GM12878 (cell line): Measurements from ENCODE around the gene AKNA. TPM values are rescaled to one million over a fixed set of nuclear protein-coding genes. Genes with fewer than 3 reads are reported as not detected.

ENCODE experiments used
- ATAC-seq: fragments of 200-7000 bp; cut with Tn5 transposase; 3 replicates; pipeline ENCODE4 v1.9.1; 2020; ENCODE audit warnings: mild to moderate bottlenecking, moderate library complexity
- BruUV-seq: library from RNA; stranded (reverse); fragments of 400-500 nt; replicated peaks from 2 replicates; lab custom pipeline; 2021; lab: Mats Ljungman, UMichigan
- CTCF ChIA-PET: fragments of 300-600 bp; sonication (Branson Sonifier 250); formaldehyde crosslinking; extraction: SDS; loops from one replicate; lab custom pipeline; 2021; ENCODE audit warnings: inconsistent platforms; lab: Yijun Ruan, JAX
- POLR2A ChIA-PET: fragments of 350-600 bp; formaldehyde crosslinking; extraction: SDS; loops from one replicate; lab custom pipeline; 2021; ENCODE audit warnings: inconsistent platforms; lab: Charles Lee
- RAD21 ChIA-PET: fragments of 300-600 bp; sonication (Branson Sonifier 250); formaldehyde crosslinking; loops from one replicate; lab custom pipeline; 2023; ENCODE audit warnings: antibody characterized with exemption; ENCODE audit not compliant: unreplicated experiment; lab: Charles Lee
- SMC1A ChIA-PET: fragments of 300-600 bp; sonication (Branson Sonifier 250); formaldehyde crosslinking; loops from one replicate; lab custom pipeline; 2023; ENCODE audit not compliant: unreplicated experiment, uncharacterized antibody; lab: Charles Lee
- DNase-seq: peaks from one replicate; pipeline ENCODE4 v3.0.0-alpha.2; 2011; ENCODE audit warnings: low read depth, low spot score
- FAIRE-seq: peaks from 3 replicates; lab custom pipeline; 2011; peaks lifted over from hg19 to GRCh38; lab: Jason Lieb, UNC
- H2AFZ ChIP-seq: 2 replicates; pipeline ENCODE4 v1.6.0; 2011; ENCODE audit warnings: low read depth, low read length, control low read depth; ENCODE audit not compliant: control insufficient read depth
- H3K27ac ChIP-seq: 2 replicates; pipeline ENCODE4 v1.5.1; 2011; ENCODE audit warnings: control low read depth; ENCODE audit not compliant: control insufficient read depth, insufficient read depth
- H3K27me3 ChIP-seq, 2 experiments: replicated peaks in 1 of 2; 2 replicates each; pipeline versions ENCODE4 v1.6.0 to v1.6.1; 2011; ENCODE audit warnings: low read length in 1 of 2; ENCODE audit not compliant: control insufficient read depth in 2 of 2, insufficient read depth in 2 of 2
- H3K36me3 ChIP-seq, 2 experiments: 2 replicates each; pipeline ENCODE4 v1.5.1; 2011; ENCODE audit warnings: low read length in 1 of 2; ENCODE audit not compliant: control insufficient read depth in 2 of 2, insufficient read depth in 2 of 2
- H3K4me1 ChIP-seq: 2 replicates; pipeline ENCODE4 v1.6.1; 2011; ENCODE audit warnings: mild to moderate bottlenecking, low read length, moderate library complexity, mixed read lengths; ENCODE audit not compliant: control insufficient read depth, insufficient read depth
- H3K4me2 ChIP-seq: 2 replicates; pipeline ENCODE4 v1.6.0; 2011; ENCODE audit warnings: control low read depth; ENCODE audit not compliant: control insufficient read depth, insufficient read depth
- H3K4me3 ChIP-seq: fragments of 200-600 bp; sonication (generic); 2 replicates; pipeline ENCODE4 v1.5.1; 2016
- H3K79me2 ChIP-seq: 2 replicates; pipeline ENCODE4 v1.6.0; 2011; ENCODE audit warnings: low read length; ENCODE audit not compliant: control insufficient read depth, insufficient read depth
- H3K9ac ChIP-seq: 2 replicates; pipeline ENCODE4 v1.8.0; 2011; ENCODE audit warnings: low read length, control low read depth, mixed read lengths; ENCODE audit not compliant: control insufficient read depth, insufficient read depth
- H3K9me3 ChIP-seq: replicated peaks from 3 replicates; pipeline ENCODE4 v1.5.1; 2011; ENCODE audit warnings: mild to moderate bottlenecking, low read length; ENCODE audit not compliant: control insufficient read depth, insufficient read depth
- H4K20me1 ChIP-seq: 2 replicates; pipeline ENCODE4 v1.6.0; 2011; ENCODE audit not compliant: control insufficient read depth, insufficient read depth
- BACH1 ChIP-seq: fragments of 450-650 bp; IDR thresholded peaks from 2 replicates; pipeline ENCODE4 v1.6.1; 2017; ENCODE audit warnings: mild to moderate bottlenecking, borderline replicate concordance
- BRCA1 ChIP-seq: IDR thresholded peaks from 2 replicates; pipeline ENCODE4 v1.6.1; 2011; ENCODE audit warnings: low read depth, low read length, improper control_type of control experiment
- CEBPB ChIP-seq, 2 experiments: fragments of 150-350 bp in 1 of 2; IDR thresholded peaks; 2 replicates each; pipeline ENCODE4 v1.6.1; 2012 to 2014; ENCODE audit warnings: low read depth in 2 of 2, low read length in 2 of 2, borderline replicate concordance in 1 of 2, inconsistent platforms in 1 of 2
- DPF2 ChIP-seq: fragments of 450-650 bp; IDR thresholded peaks from 2 replicates; pipeline ENCODE4 v1.6.1; 2017; ENCODE audit warnings: mild to moderate bottlenecking
- FOXK2 ChIP-seq: fragments of 450-650 bp; IDR thresholded peaks from 2 replicates; pipeline ENCODE4 v1.6.1; 2017; ENCODE audit warnings: mild to moderate bottlenecking, moderate library complexity
- GATAD2B ChIP-seq: fragments of 450-650 bp; conservative IDR thresholded peaks from 2 replicates; pipeline ENCODE4 v1.6.1; 2017; ENCODE audit warnings: low read depth, mild to moderate bottlenecking, moderate library complexity
- NR2F1 ChIP-seq: fragments of 450-650 bp; conservative IDR thresholded peaks from 2 replicates; pipeline ENCODE4 v1.6.1; 2017; ENCODE audit warnings: mild to moderate bottlenecking
- POU2F2 ChIP-seq: IDR thresholded peaks from 3 replicates; pipeline ENCODE4 v1.6.1; 2011; ENCODE audit warnings: low read depth, mild to moderate bottlenecking, low read length, borderline replicate concordance
- RAD51 ChIP-seq: fragments of 450-650 bp; IDR thresholded peaks from 2 replicates; pipeline ENCODE4 v1.6.1; 2016; ENCODE audit warnings: moderate library complexity, mild to moderate bottlenecking, inconsistent platforms
- RELA ChIP-seq: fragments of 450-650 bp; IDR thresholded peaks from 2 replicates; pipeline ENCODE4 v1.8.0; 2014; ENCODE audit warnings: borderline replicate concordance; ENCODE audit not compliant: partially characterized antibody
- ZNF384 ChIP-seq: IDR thresholded peaks from 2 replicates; pipeline ENCODE4 v1.6.1; 2012; ENCODE audit warnings: low read depth, mild to moderate bottlenecking, low read length, improper control_type of control experiment, borderline replicate concordance
- ZSCAN29 ChIP-seq: fragments of 450-650 bp; IDR thresholded peaks from 2 replicates; pipeline ENCODE4 v1.6.1; 2017; ENCODE audit warnings: mild to moderate bottlenecking, moderate library complexity
- WGBS: methylation state at CpG from one replicate; pipeline ENCODE4 v1.1.6; 2016; ENCODE audit warnings: low lambda C conversion rate; ENCODE audit not compliant: insufficient replicate concordance, insufficient coverage; ENCODE audit errors: missing lambda C conversion rate; 5-methylcytosine and 5-hydroxymethylcytosine counted together
- in situ Hi-C: fragments of 300-500 bp; cut with MboI; formaldehyde crosslinking; loops from 9 replicates; pipeline ENCODE4 v1.14.3; 2018; ENCODE audit warnings: mixed read lengths
- intact Hi-C: fragments of 100-400 bp; cut with micrococcal nuclease; formaldehyde crosslinking; loops from one replicate; pipeline ENCODE4 v1.14.2; 2022; ENCODE audit not compliant: unreplicated experiment
- polyA plus RNA-seq, 11 experiments: library from polyadenylated mRNA; depleted of rRNA in 4 of 11; unstranded in 6 of 11; stranded (reverse) in 5 of 11; fragments of >200 nt; fragmentation: Nextera tagmentation in 4 of 11; fragmentation: Illumina TruSeq in 1 of 11; extraction: Ambion mirVana in 4 of 11; extraction: Trizol in 1 of 11; gene quantifications; 1 replicate in 1 of 11; 2 replicates in 10 of 11; pipeline versions ENCODE4 v1.2.1 to v1.2.3, GENCODE V29; 2011 to 2016; ENCODE audit warnings: inconsistent platforms in 2 of 11, missing spikeins in 2 of 11, low read depth in 1 of 11
- total RNA-seq, 4 experiments: library from RNA; depleted of rRNA in 3 of 4; stranded (reverse); fragments of >200 nt in 3 of 4; fragmentation: Illumina TruSeq in 1 of 4; extraction: Trizol in 1 of 4; gene quantifications; 2 replicates each; pipeline versions ENCODE4 v1.2.1 to v1.2.3, GENCODE V29; 2013 to 2021
- TF ChIP-seq, protein P1 (sequence below): fragments of 450-650 bp; IDR thresholded peaks from 2 replicates; pipeline ENCODE4 v1.6.1; 2017; ENCODE audit warnings: low read depth, mild to moderate bottlenecking, moderate library complexity
- TF ChIP-seq, protein P2 (sequence below): fragments of 450-650 bp; IDR thresholded peaks from 2 replicates; pipeline ENCODE4 v1.6.1; 2016; ENCODE audit warnings: mild to moderate bottlenecking
- TF ChIP-seq, protein P3 (sequence below), 3 experiments: IDR thresholded peaks in 2 of 3; conservative IDR thresholded peaks in 1 of 3; 2 replicates each; pipeline ENCODE4 v1.5.1; 2011; ENCODE audit warnings: low read depth in 3 of 3, low read length in 3 of 3, mild to moderate bottlenecking in 3 of 3, control low read depth in 2 of 3, moderate library complexity in 2 of 3, inconsistent platforms in 1 of 3, mixed read lengths in 1 of 3; ENCODE audit not compliant: control insufficient read depth in 2 of 3, insufficient read depth in 1 of 3; ENCODE audit errors: extremely low read depth in 1 of 3
- TF ChIP-seq, protein P4 (sequence below): IDR thresholded peaks from 2 replicates; pipeline ENCODE4 v1.6.1; 2012; ENCODE audit warnings: low read depth, low read length, improper control_type of control experiment

AKNA gene
- total and polyA plus RNA-seq, 10 of the 15 experiments (the other 5 are each of a cell fraction or from before 2014, with no cell fraction given): 1.6 to 132 (median 35.3) TPM

DNA sequence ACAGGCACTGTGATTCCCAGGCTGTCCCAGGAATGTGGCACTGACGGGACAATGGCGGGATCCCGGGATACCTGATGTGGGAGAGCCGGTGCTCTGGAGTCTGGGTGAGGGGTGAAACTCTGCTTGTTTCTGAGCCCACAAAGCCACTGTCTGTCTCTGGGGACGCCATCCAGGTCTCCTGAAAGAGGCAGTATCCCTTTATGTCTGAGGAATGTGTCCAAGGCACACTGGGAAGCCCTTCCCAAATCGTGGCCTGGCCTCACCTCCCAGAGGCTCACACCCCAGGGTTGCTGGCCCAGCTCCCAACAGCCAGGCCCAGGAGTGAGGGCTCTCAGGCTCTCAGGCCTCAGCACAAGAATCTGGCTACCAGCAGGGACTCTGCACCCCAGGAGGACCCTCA, 31.0 kb downstream of the AKNA start:
- TF ChIP-seq FOXK2: no peak
- TF ChIP-seq, protein P1, sequence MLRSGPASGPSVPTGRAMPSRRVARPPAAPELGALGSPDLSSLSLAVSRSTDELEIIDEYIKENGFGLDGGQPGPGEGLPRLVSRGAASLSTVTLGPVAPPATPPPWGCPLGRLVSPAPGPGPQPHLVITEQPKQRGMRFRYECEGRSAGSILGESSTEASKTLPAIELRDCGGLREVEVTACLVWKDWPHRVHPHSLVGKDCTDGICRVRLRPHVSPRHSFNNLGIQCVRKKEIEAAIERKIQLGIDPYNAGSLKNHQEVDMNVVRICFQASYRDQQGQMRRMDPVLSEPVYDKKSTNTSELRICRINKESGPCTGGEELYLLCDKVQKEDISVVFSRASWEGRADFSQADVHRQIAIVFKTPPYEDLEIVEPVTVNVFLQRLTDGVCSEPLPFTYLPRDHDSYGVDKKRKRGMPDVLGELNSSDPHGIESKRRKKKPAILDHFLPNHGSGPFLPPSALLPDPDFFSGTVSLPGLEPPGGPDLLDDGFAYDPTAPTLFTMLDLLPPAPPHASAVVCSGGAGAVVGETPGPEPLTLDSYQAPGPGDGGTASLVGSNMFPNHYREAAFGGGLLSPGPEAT: no peak
- TF ChIP-seq BRCA1: no peak
- TF ChIP-seq, protein P2, sequence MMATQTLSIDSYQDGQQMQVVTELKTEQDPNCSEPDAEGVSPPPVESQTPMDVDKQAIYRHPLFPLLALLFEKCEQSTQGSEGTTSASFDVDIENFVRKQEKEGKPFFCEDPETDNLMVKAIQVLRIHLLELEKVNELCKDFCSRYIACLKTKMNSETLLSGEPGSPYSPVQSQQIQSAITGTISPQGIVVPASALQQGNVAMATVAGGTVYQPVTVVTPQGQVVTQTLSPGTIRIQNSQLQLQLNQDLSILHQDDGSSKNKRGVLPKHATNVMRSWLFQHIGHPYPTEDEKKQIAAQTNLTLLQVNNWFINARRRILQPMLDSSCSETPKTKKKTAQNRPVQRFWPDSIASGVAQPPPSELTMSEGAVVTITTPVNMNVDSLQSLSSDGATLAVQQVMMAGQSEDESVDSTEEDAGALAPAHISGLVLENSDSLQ: no peak
- TF ChIP-seq, protein P3, sequence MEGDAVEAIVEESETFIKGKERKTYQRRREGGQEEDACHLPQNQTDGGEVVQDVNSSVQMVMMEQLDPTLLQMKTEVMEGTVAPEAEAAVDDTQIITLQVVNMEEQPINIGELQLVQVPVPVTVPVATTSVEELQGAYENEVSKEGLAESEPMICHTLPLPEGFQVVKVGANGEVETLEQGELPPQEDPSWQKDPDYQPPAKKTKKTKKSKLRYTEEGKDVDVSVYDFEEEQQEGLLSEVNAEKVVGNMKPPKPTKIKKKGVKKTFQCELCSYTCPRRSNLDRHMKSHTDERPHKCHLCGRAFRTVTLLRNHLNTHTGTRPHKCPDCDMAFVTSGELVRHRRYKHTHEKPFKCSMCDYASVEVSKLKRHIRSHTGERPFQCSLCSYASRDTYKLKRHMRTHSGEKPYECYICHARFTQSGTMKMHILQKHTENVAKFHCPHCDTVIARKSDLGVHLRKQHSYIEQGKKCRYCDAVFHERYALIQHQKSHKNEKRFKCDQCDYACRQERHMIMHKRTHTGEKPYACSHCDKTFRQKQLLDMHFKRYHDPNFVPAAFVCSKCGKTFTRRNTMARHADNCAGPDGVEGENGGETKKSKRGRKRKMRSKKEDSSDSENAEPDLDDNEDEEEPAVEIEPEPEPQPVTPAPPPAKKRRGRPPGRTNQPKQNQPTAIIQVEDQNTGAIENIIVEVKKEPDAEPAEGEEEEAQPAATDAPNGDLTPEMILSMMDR (IDR thresholded peaks at IDR 0.05 in 2 of 3, conservative IDR thresholded peaks at IDR 0.05 in 1 of 3; ENCODE audit: control insufficient read depth in 2 of 3, extremely low read depth in 1 of 3, insufficient read depth in 1 of 3, low read depth in 3 of 3, low read length in 3 of 3): no peak
- no peak for TF ChIP-seq RELA
- TF ChIP-seq ZNF384: no peak
- TF ChIP-seq DPF2: no peak
- TF ChIP-seq, protein P4, sequence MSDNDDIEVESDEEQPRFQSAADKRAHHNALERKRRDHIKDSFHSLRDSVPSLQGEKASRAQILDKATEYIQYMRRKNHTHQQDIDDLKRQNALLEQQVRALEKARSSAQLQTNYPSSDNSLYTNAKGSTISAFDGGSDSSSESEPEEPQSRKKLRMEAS: no peak
- no peak for TF ChIP-seq GATAD2B
- no peak for TF ChIP-seq CEBPB (IDR thresholded peaks at IDR 0.05; ENCODE audit: borderline replicate concordance in 1 of 2, low read depth in 2 of 2, low read length in 2 of 2)
- TF ChIP-seq BACH1: no peak
- TF ChIP-seq RAD51: no peak
- TF ChIP-seq POU2F2: no peak
- no peak for TF ChIP-seq ZSCAN29
- no peak for TF ChIP-seq NR2F1
- in situ Hi-C loops: no loop called here
- Histone ChIP-seq H3K4me1 (no peaks in the 10 kb centered on the region), H2AFZ (no peak overlapping the region), H3K27ac (no peak overlapping the region), H3K79me2 (no peaks in the 10 kb centered on the region), H4K20me1 (peaks cover 2% of the 10 kb centered on the region; the same call in 1 of the 2 replicates), H3K9me3 (no peaks in the 10 kb centered on the region), H3K27me3 (no peaks in the 10 kb centered on the region), H3K4me3 (no peak overlapping the region), H3K9ac (no peak overlapping the region), H3K4me2 (no peak overlapping the region), H3K36me3 (peaks cover 46 to 66% of the 10 kb centered on the region in 2 experiments)
- BruUV-seq: no TSS peak
- whole genome bisulfite sequencing: 100% methylated on average over 6 of the region's 6 CpGs
- ChIA-PET RAD21 (no interaction called here), POLR2A (interaction anchor here (1.1 to 1.2 kb wide), 2 partner anchors 9 to 11 kb away, joined by 3 to 4 read pairs; no protein-coding TSS in a partner anchor), CTCF (interaction anchor here (1.0 kb wide), 1 partner anchor 34 kb away, joined by 4 read pairs; no protein-coding TSS in a partner anchor), SMC1A (interaction anchor here (2.0 kb wide), 1 partner anchor 34 kb away, joined by 6 read pairs; no protein-coding TSS in a partner anchor)
- intact Hi-C loops: no loop called here
- DNase-seq (no peak), ATAC-seq (no peak), FAIRE-seq (no peak)
